GM12875 (cell line): ENCODE results near the gene THOC2.
"Not testable (repeated sequence)": the region's sequence is repeated elsewhere in the genome, so short reads cannot be mapped to it uniquely, and the experiment has no call there.

Source experiments
- H3K4me3 ChIP-seq: one replicate; pipeline ENCODE4 v1.5.1; 2011; ENCODE audit warnings: low read depth, low read length, control low read depth
- CTCF ChIP-seq: IDR thresholded peaks from 2 replicates; pipeline ENCODE4 v1.5.1; 2011; ENCODE audit warnings: low read depth, mild to moderate bottlenecking, control low read depth, inconsistent platforms, low read length, moderate library complexity, borderline replicate concordance; ENCODE audit not compliant: insufficient read depth

THOC2 gene

GRCh38 chrX:123682186-123682585, 50.7 kb downstream of the THOC2 start:
- no peak overlapping the region for H3K4me3 ChIP-seq
- no peak for TF ChIP-seq CTCF

GRCh38 chrX:123679733-123680460, 53.0 kb downstream of the THOC2 start:
- H3K4me3 ChIP-seq: not testable (repeated sequence)

- no peak for TF ChIP-seq CTCF
- no peak overlapping the region for H3K4me3 ChIP-seq
These were observed 57.7 kb downstream of the THOC2 start for GRCh38 chrX:123675154-123675553.

GRCh38 chrX:123673813-123674212, 59.0 kb downstream of the THOC2 start:
- no peak overlapping the region for H3K4me3 ChIP-seq
- TF ChIP-seq CTCF: no peak

- TF ChIP-seq CTCF: no peak
- no peak overlapping the region for H3K4me3 ChIP-seq
These were observed 67.7 kb downstream of the THOC2 start for GRCh38 chrX:123665197-123665596.

GRCh38 chrX:123664467-123665167, 68.2 kb downstream of the THOC2 start:
- H3K4me3 ChIP-seq: not testable (repeated sequence)

- not testable (repeated sequence) for H3K4me3 ChIP-seq
These were observed 69.1 kb downstream of the THOC2 start for GRCh38 chrX:123663720-123664119.

GRCh38 chrX:123656507-123656906, 76.3 kb downstream of the THOC2 start:
- not testable (repeated sequence) for H3K4me3 ChIP-seq

- H3K4me3 ChIP-seq: not testable (repeated sequence)
These were observed 84.1 kb downstream of the THOC2 start for GRCh38 chrX:123648811-123649181.
